Choroid plexus epithelial cell (primary cell): ENCODE data around the gene CTNNA1.
"Not testable (repeated sequence)": the region's sequence is repeated elsewhere in the genome, so short reads cannot be mapped to it uniquely, and the experiment has no call there.

Source experiments
- DNase-seq: peaks from one replicate; pipeline ENCODE4 v3.0.0-alpha.2; 2010; ENCODE audit warnings: low read depth
- H3K4me3 ChIP-seq: 2 replicates; pipeline ENCODE4 v1.5.1; 2011; ENCODE audit warnings: low read depth, mild to moderate bottlenecking, control low read depth, low read length, moderate library complexity
- TF ChIP-seq, protein P1 (sequence below): conservative IDR thresholded peaks from 2 replicates; pipeline ENCODE4 v1.5.1; 2011; ENCODE audit warnings: low read depth, mild to moderate bottlenecking, control low read depth, inconsistent platforms, low read length, moderate library complexity

CTNNA1 gene

DNA sequence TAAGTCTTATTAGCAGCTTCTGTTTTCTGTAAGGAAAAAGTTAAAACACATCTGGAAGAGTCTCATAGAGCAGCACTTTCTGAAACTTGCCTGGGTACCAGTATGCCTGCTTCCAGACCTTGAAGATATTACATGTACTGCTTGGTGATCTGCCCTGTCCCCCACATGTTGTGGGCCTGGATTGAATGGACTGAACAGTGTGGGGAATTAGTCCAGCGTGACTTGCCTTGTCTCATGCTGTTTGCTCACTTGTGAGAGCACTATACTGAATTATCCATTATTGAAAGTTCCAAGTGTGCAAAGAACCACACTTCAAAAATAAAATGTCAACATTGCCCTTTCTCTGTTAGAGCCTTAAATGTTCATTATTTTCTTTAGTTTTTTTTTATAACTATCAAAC is 8.9 kb downstream of the CTNNA1 start:
- TF ChIP-seq, protein P1, sequence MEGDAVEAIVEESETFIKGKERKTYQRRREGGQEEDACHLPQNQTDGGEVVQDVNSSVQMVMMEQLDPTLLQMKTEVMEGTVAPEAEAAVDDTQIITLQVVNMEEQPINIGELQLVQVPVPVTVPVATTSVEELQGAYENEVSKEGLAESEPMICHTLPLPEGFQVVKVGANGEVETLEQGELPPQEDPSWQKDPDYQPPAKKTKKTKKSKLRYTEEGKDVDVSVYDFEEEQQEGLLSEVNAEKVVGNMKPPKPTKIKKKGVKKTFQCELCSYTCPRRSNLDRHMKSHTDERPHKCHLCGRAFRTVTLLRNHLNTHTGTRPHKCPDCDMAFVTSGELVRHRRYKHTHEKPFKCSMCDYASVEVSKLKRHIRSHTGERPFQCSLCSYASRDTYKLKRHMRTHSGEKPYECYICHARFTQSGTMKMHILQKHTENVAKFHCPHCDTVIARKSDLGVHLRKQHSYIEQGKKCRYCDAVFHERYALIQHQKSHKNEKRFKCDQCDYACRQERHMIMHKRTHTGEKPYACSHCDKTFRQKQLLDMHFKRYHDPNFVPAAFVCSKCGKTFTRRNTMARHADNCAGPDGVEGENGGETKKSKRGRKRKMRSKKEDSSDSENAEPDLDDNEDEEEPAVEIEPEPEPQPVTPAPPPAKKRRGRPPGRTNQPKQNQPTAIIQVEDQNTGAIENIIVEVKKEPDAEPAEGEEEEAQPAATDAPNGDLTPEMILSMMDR, result no peak

DNA sequence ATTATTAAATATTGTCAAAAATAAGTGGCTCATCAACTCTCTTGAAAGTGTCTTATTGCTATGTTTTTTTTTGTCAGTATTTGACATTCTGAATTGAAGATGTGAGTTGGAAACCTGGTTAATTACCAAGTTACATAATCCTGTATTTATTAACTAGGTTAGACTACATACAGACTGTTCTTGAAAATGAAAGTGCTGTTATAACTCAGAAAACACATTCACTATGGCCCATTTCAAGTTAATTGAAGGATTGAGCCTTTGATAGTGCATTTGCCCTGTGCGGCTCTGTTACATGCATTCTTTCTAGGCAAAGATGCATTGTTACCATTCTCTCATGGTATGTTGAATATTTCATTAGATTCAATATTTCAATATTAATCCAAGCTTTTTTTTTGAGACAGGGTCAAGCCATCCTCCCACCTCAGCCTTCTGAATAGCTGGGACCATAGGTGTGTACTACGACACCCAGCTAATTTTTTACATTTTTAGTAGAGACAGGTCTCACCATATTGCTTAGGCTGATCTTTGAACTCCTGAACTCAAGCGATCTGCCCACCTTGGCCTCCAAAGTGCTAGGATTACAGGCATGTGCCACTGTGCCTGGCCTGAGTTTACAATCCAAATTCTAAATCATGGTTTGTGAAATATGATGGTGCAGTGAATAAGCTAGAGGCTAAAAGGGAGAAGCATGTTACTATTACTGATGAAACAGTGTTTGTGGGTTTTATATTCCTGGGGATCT is 10.0 kb downstream of the CTNNA1 start:
- TF ChIP-seq, protein P1, result no peak
- no peak for DNase-seq
- H3K4me3 ChIP-seq, result no peak overlapping the region

More for the DNA sequence above, 8.9 kb downstream of the CTNNA1 start:
- DNase-seq, result no peak
- no peak overlapping the region for H3K4me3 ChIP-seq

GRCh38 chr5:138770291-138770690 is 17.1 kb downstream of the CTNNA1 start:
- peak; percentile 26 for DNase-seq
- TF ChIP-seq, protein P1, result no peak
- H3K4me3 ChIP-seq, result no peak overlapping the region

DNA sequence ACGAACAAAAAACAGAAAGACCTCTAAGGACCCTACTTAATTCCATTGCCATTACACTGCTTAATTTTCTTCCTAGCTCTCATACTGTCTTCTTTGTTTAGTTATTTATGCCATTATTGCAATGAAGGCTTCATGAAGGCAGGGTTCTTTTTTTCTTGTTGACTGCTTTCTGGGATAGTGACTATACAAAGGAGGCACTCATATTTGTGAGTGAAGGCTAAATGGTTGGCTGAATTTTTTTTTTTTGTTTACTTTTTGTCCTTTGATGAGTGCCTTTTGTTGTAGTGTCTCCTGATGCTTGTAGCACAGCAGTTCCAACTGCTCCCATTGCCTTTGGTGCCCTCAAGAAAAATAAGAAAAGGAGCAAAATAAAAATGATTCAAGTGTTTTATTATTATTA is 17.8 kb downstream of the CTNNA1 start:
- H3K4me3 ChIP-seq, result no peak overlapping the region
- no peak for DNase-seq
- TF ChIP-seq, protein P1, result no peak

- H3K4me3 ChIP-seq, result no peak overlapping the region
- DNase-seq, result no peak
- TF ChIP-seq, protein P1, result no peak
Observed at GRCh38 chr5:138772986-138773594, 19.9 kb downstream of the CTNNA1 start.

DNA sequence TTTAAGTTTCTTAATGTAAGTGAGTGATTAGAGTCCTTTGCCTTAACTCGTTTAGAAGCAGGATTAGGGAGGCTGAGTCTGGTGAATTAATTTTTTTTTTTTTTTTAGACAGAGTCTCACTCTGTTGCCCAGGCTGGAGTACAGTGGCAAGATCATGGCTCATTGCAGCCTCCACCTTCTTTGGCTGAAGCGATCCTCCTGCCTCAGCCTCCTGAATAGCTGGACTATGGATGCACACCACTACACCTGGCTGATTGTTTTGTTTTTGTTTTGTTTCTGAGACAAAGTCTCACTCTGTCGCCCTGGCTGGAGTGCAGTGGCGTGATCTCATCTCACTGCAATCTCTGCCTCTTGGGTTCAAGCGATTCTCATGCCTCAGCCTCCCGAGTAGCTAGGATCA is 20.4 kb downstream of the CTNNA1 start:
- DNase-seq, H3K4me3 ChIP-seq: not testable (repeated sequence)

DNA sequence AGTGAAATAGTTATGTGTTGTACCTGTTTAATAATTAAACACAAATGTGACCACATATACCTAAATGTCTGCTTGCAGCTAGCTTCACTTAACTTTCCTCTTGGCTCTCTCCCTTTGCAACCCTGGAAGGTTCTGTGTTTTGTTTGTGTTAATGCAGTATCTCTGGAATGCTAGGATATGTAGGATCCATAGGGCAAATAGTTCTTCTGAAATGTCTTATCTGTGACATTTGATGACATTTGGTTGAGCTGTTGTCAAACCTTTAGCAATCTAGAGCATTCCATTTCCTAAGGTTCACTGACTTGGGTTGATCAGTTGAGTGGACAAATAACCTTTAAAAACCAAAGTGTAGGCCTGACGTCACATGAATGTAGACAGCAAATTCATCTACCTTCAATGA is 21.8 kb downstream of the CTNNA1 start:
- no peak overlapping the region for H3K4me3 ChIP-seq
- TF ChIP-seq, protein P1, result no peak
- DNase-seq, result no peak
